ENCODE results near the gene SRGAP2C. TPM values are rescaled to one million over a fixed set of nuclear protein-coding genes. Genes with fewer than 3 reads are reported as not detected.
"Not testable (repeated sequence)": the region's sequence is repeated elsewhere in the genome, so short reads cannot be mapped to it uniquely, and the experiment has no call there.

The SRGAP2C gene
- polyA plus RNA-seq, 2 of the 4 experiments (the other 2 are of a cell fraction): 5.8 to 8.3 TPM

GRCh38 chr1:121269309-121269708, 84.5 kb downstream of the SRGAP2C start:
- H3K4me3 ChIP-seq; ATAC-seq; CTCF ChIA-PET; H3K27ac ChIP-seq; H3K4me1 ChIP-seq; H3K4me2 ChIP-seq; FAIRE-seq; POLR2A ChIA-PET; H3K9me3 ChIP-seq; DNase-seq (ENCODE audit: low read depth in 1 of 2, low spot score in 1 of 2): not testable (repeated sequence)
- no CpG with 5 or more reads among the region's 1 CpG for WGBS (ENCODE audit: missing lambda C conversion rate)

DNA sequence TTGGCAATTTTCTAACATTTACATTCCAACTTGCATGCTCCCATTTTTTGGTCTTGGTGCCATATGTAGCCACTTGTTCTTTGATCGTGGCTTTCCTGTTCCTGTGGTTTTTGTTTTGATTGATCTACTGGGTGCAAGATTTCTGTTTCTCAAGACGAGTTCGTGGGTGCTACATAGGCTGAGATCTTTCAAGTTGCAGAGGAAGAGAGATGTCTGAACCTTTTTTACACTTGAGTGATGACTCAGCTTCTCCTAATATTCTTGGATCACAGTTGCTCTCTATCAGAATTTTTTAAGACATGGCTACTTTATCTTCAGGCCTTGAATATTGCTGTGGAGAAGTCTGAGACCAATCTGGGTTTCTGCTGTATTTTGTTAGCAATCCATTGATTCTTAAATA, 85.2 kb downstream of the SRGAP2C start:
- POLR2A ChIA-PET; H3K4me2 ChIP-seq; H3K4me1 ChIP-seq; DNase-seq (ENCODE audit: low read depth in 1 of 2, low spot score in 1 of 2); ATAC-seq; H3K27ac ChIP-seq; CTCF ChIA-PET; H3K4me3 ChIP-seq; H3K9me3 ChIP-seq; FAIRE-seq: not testable (repeated sequence)
- WGBS (ENCODE audit: missing lambda C conversion rate): no CpG with 5 or more reads among the region's 3 CpGs

- H3K4me1 ChIP-seq; H3K4me2 ChIP-seq; H3K9me3 ChIP-seq; CTCF ChIA-PET; FAIRE-seq; POLR2A ChIA-PET; ATAC-seq; H3K27ac ChIP-seq; H3K4me3 ChIP-seq; DNase-seq (ENCODE audit: low read depth in 1 of 2, low spot score in 1 of 2): not testable (repeated sequence)
- WGBS (ENCODE audit: missing lambda C conversion rate): 100% methylated on average over 2 of the region's 4 CpGs
These were observed 86.5 kb downstream of the SRGAP2C start for GRCh38 chr1:121271143-121271715.

DNA sequence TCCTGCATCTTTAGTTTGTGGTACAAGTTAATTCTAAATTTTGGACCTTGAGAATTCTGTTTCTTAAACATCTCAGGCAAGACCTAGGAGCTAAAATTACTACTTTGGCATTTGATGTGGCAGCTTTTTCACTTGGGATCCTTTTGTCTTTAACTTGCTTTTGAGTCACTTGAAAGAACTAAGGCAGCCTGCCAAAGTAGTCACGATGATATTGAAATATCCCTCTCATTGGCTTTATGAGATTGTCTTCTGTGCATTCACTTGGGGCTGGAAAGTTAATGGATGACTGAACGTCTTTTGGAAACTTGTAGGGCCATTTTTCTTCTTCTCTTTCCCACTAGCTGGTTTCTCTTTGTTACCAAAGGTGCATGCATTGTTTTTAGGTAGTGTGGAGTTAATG, 90.7 kb downstream of the SRGAP2C start:
- CTCF ChIA-PET; DNase-seq (ENCODE audit: low read depth in 1 of 2, low spot score in 1 of 2); POLR2A ChIA-PET; H3K27ac ChIP-seq; H3K9me3 ChIP-seq; H3K4me1 ChIP-seq; H3K4me3 ChIP-seq; H3K4me2 ChIP-seq; FAIRE-seq; ATAC-seq: not testable (repeated sequence)
- WGBS (ENCODE audit: missing lambda C conversion rate): 70% methylated on average over 2 of the region's 2 CpGs

GRCh38 chr1:121278202-121278601, 93.4 kb downstream of the SRGAP2C start:
- FAIRE-seq; POLR2A ChIA-PET; H3K4me1 ChIP-seq; H3K4me3 ChIP-seq; H3K9me3 ChIP-seq; H3K27ac ChIP-seq; CTCF ChIA-PET; DNase-seq (ENCODE audit: low read depth in 1 of 2, low spot score in 1 of 2); ATAC-seq; H3K4me2 ChIP-seq: not testable (repeated sequence)
- no CpG with 5 or more reads among the region's 3 CpGs for WGBS (ENCODE audit: missing lambda C conversion rate)

- DNase-seq (ENCODE audit: low read depth in 1 of 2, low spot score in 1 of 2); FAIRE-seq; CTCF ChIA-PET; H3K4me2 ChIP-seq; H3K4me1 ChIP-seq; H3K27ac ChIP-seq; ATAC-seq; POLR2A ChIA-PET; H3K4me3 ChIP-seq; H3K9me3 ChIP-seq: not testable (repeated sequence)
- 96% methylated on average over 4 of the region's 4 CpGs for WGBS (ENCODE audit: missing lambda C conversion rate)
These were observed 94.2 kb downstream of the SRGAP2C start for GRCh38 chr1:121278777-121279547.

- 87% methylated on average over 2 of the region's 4 CpGs for WGBS (ENCODE audit: missing lambda C conversion rate)
- CTCF ChIA-PET; ATAC-seq; H3K4me1 ChIP-seq; H3K4me3 ChIP-seq; H3K9me3 ChIP-seq; H3K4me2 ChIP-seq; DNase-seq (ENCODE audit: low read depth in 1 of 2, low spot score in 1 of 2); FAIRE-seq; POLR2A ChIA-PET; H3K27ac ChIP-seq: not testable (repeated sequence)
These were observed 94.7 kb downstream of the SRGAP2C start for GRCh38 chr1:121279548-121279898.

GRCh38 chr1:121280699-121281317, 96.0 kb downstream of the SRGAP2C start:
- H3K27ac ChIP-seq; CTCF ChIA-PET; H3K4me1 ChIP-seq; POLR2A ChIA-PET; H3K4me3 ChIP-seq; H3K9me3 ChIP-seq; FAIRE-seq; H3K4me2 ChIP-seq; DNase-seq (ENCODE audit: low read depth in 1 of 2, low spot score in 1 of 2); ATAC-seq: not testable (repeated sequence)
- no CpG with 5 or more reads among the region's 5 CpGs for WGBS (ENCODE audit: missing lambda C conversion rate)

- CTCF ChIA-PET; POLR2A ChIA-PET; H3K4me3 ChIP-seq; H3K4me2 ChIP-seq; H3K27ac ChIP-seq; H3K4me1 ChIP-seq; DNase-seq (ENCODE audit: low read depth in 1 of 2, low spot score in 1 of 2); H3K9me3 ChIP-seq; FAIRE-seq: not testable (repeated sequence)
- ATAC-seq: peak in 1 of 2 experiments; percentile 51; a peak in 3 of 6 replicates
- no CpG with 5 or more reads among the region's 2 CpGs for WGBS (ENCODE audit: missing lambda C conversion rate)
These were observed 96.7 kb downstream of the SRGAP2C start for GRCh38 chr1:121281480-121281879.

- H3K4me3 ChIP-seq; H3K4me2 ChIP-seq; CTCF ChIA-PET; POLR2A ChIA-PET; H3K4me1 ChIP-seq; H3K9me3 ChIP-seq; H3K27ac ChIP-seq; DNase-seq (ENCODE audit: low read depth in 1 of 2, low spot score in 1 of 2); FAIRE-seq: not testable (repeated sequence)
- ATAC-seq: peak; percentile 80 to 88
These were observed 98.9 kb downstream of the SRGAP2C start for GRCh38 chr1:121283587-121284180.

- CTCF ChIA-PET; H3K27ac ChIP-seq; H3K4me1 ChIP-seq; H3K4me2 ChIP-seq; DNase-seq (ENCODE audit: low read depth in 1 of 2, low spot score in 1 of 2); ATAC-seq; FAIRE-seq; H3K9me3 ChIP-seq; POLR2A ChIA-PET; H3K4me3 ChIP-seq: not testable (repeated sequence)
- 70% methylated on average over 2 of the region's 2 CpGs for WGBS (ENCODE audit: missing lambda C conversion rate)
These were observed 107.8 kb downstream of the SRGAP2C start for GRCh38 chr1:121292590-121292989.
